Left lung (tissue), 10 donors: ENCODE results near the gene TRIM46. TPM values are rescaled to one million over a fixed set of nuclear protein-coding genes. Genes with fewer than 3 reads are reported as not detected.
"Not testable (repeated sequence)": the region's sequence is repeated elsewhere in the genome, so short reads cannot be mapped to it uniquely, and the experiment has no call there.

Experiments used
- ATAC-seq: fragments of 200-7000 bp; cut with Tn5 transposase; one replicate; pipeline ENCODE4 v1.9.1; 2020; ENCODE audit warnings: moderate library complexity
- DNase-seq, 4 donors: peaks; one replicate each; pipeline ENCODE4 v3.0.0-alpha.2; 2013 to 2020
- H3K27ac ChIP-seq, 2 donors: fragments of 200-600 bp; sonication (generic) in 1 of 2; one replicate each; pipeline versions ENCODE4 v1.5.0 to v1.8.0; 2020 to 2021
- H3K27me3 ChIP-seq, 2 donors: fragments of 200-600 bp; sonication (generic) in 1 of 2; one replicate each; pipeline versions ENCODE4 v1.5.0 to v1.8.0; 2020 to 2021
- H3K36me3 ChIP-seq, 2 donors: fragments of 200-600 bp; sonication (generic) in 1 of 2; one replicate each; pipeline versions ENCODE4 v1.5.0 to v1.8.0; 2020 to 2021
- H3K4me1 ChIP-seq, 2 donors: fragments of 200-600 bp; one replicate each; pipeline ENCODE4 v1.8.0; 2021
- H3K4me3 ChIP-seq, 2 donors: fragments of 200-600 bp; sonication (generic) in 1 of 2; one replicate each; pipeline versions ENCODE4 v1.5.0 to v1.8.0; 2020 to 2021; ENCODE audit warnings: mild to moderate bottlenecking in 1 of 2
- H3K9me3 ChIP-seq, 2 donors: fragments of 200-600 bp; sonication (generic) in 1 of 2; one replicate each; pipeline versions ENCODE4 v1.5.0 to v1.8.0; 2020 to 2021
- intact Hi-C, 2 donors: fragments of 100-400 bp; cut with DNase I; formaldehyde crosslinking; loops; one replicate each; pipeline versions ENCODE4 v1.11.2 to v1.14.2; 2022
- polyA plus RNA-seq, 6 donors: library from polyadenylated mRNA; unstranded; fragments of 120-200 nt; gene quantifications; one replicate each; pipeline ENCODE4 v1.2.1, GENCODE V29; 2013; ENCODE audit not compliant: insufficient read length in 6 of 6
- total RNA-seq, 2 donors: library from RNA; stranded (reverse); fragmentation: NEBNext Ultra II Directional; extraction: Animal tissue kit (Norgen Biotek cat#: 25700); gene quantifications; one replicate each; pipeline ENCODE4 v1.2.1, GENCODE V29; 2021
- TF ChIP-seq, protein P1 (sequence below), 2 donors: fragments of 200-600 bp; sonication (generic) in 1 of 2; IDR thresholded peaks; one replicate each; pipeline versions ENCODE4 v1.5.0 to v1.8.0; 2021; ENCODE audit warnings: antibody characterized with exemption in 2 of 2
- donor health status: DM: no; HTN: yes; CAD: no.
- donor health status: DM: no; HTN: no; CAD: no.

The TRIM46 gene
- total and polyA plus RNA-seq, 8 donors = 0.45 to 6.2 (median 4.2) TPM

DNA sequence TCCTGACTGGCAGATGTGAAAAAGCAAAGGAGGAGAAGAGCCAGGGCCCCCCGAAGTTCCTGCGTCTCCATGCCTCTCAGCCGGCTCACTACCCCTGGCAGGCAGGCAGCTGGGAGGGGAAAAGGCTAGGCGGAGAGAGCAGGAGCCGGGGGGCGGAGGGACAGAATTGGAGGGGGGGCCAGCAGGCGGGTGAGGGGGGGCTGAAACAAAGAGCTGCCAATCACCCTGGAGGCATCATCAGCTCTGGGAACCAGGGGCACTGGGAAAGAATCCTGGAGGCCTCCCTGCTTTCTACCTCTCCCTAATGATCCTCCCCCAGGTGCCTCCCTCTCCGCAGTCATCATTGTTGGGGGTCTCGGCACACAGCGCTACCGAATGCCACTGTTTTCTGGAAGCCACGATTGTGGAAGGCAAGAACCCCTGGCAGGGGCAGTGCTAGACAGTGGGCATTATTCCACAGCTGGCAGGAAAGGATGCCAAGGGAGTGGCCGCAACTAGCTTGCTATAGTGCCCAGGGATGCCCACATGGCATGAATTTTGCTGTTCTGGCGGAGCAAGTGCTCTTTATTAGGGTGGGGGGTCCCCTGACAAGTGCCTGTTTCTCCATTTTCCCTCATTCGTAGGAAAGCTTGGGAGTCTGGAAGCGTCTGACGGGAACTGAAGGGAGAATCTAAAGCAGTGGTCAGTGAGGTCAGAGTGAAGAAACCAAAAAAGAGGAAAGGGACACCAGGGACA lies 34.3 kb downstream of the TRIM46 start, which contains the start of gene THBS3:
Gene THBS3 (minus strand): TSS at position 92 of the 735 bp plus-strand sequence. CDS start 21 bp downstream, at position 71.
- Histone ChIP-seq H3K9me3 (no peaks in the 10 kb centered on the region), H3K27me3 (no peaks in the 10 kb centered on the region), H3K36me3 (peaks cover 0 to 8% of the 10 kb centered on the region in 2 donors), H3K4me1 (peaks cover 20 to 37% of the 10 kb centered on the region in 2 donors), H3K27ac (peak within 1 kb of the TSS; percentile 98 to 100), H3K4me3 (peak within 1 kb of the TSS; percentile 75 to 78)
- intact Hi-C loops = no loop called here
- TF ChIP-seq, protein P1, sequence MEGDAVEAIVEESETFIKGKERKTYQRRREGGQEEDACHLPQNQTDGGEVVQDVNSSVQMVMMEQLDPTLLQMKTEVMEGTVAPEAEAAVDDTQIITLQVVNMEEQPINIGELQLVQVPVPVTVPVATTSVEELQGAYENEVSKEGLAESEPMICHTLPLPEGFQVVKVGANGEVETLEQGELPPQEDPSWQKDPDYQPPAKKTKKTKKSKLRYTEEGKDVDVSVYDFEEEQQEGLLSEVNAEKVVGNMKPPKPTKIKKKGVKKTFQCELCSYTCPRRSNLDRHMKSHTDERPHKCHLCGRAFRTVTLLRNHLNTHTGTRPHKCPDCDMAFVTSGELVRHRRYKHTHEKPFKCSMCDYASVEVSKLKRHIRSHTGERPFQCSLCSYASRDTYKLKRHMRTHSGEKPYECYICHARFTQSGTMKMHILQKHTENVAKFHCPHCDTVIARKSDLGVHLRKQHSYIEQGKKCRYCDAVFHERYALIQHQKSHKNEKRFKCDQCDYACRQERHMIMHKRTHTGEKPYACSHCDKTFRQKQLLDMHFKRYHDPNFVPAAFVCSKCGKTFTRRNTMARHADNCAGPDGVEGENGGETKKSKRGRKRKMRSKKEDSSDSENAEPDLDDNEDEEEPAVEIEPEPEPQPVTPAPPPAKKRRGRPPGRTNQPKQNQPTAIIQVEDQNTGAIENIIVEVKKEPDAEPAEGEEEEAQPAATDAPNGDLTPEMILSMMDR (IDR thresholded peaks at IDR 0.05) = no peak
- DNase-seq (peak in 1 of 4 donors; percentile 53), ATAC-seq (peak; percentile 12)

DNA sequence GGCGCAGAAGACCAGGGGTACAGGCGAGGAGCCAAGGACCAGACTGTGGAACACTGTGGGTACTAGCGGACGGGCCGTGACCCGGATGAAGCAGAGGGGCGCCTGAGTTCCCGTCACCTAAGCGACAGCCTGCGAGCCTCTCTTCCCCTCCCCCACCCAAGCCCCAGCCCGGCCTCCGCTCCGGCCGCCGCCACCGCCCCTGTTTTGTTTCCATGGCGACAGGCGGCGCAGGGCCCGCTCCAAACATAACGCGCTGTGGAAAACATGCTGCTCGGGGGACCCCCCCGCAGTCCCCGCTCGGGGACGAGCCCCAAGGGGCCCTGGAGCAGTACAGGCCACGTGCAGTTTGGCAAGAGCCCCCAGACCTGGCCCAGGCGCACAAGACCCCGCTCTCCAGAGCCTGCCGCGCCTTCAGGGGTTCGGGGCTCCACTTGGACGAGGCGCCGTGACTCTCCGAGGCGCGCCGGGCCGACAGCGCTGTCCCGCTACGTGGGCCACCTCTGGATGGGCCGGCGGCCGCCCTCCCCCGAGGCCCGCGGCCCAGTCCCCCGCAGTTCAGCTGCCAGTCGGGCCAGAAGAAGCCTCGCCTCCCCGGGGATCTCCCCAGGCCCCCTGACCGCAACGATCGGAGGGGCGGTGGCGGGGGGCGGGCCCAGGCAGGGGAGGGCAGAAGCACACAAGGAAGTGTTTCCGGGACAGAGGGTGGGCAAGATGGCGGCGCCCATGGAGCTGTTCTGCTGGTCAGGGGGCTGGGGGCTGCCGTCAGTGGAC lies 35.1 kb downstream of the TRIM46 start, which contains the start of gene MTX1:
Gene MTX1 (plus strand): TSS at position 155 of the 771 bp plus-strand sequence. CDS start 110 bp downstream, at position 265.
- DNase-seq = peak; percentile 91 to 96 (median 94)

DNA sequence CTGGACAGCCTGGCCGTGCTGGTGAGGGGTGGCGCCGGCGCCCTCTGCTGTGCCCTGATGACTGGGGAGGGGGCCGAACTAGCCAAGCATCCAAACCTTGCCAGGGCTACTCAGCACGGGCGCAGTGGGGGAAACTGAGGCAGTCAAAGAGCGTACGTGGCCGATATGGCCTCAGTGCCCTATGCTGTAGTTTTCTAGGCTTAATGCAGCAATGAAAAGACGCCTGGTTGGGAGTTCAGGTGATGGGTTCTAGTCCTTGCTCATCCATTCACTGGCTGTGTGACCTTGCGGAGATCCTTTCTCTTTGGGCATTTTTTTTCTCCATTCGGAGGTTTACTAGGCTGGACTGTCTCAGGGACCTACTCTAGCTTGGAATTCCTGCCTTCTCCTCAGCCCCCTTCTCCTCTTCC lies 35.7 kb downstream of the TRIM46 start:
- peak overlapping the region; percentile 98 to 100 for H3K27ac ChIP-seq
- no peak for DNase-seq
- no peaks in the 10 kb centered on the region for H3K9me3 ChIP-seq
- H3K4me3 ChIP-seq = peak overlapping the region; percentile 75 to 78
- peaks cover 0 to 8% of the 10 kb centered on the region in 2 donors for H3K36me3 ChIP-seq
- TF ChIP-seq, protein P1 (IDR thresholded peaks at IDR 0.05) = no peak
- H3K27me3 ChIP-seq = no peaks in the 10 kb centered on the region
- intact Hi-C loops = no loop called here
- H3K4me1 ChIP-seq = peaks cover 20 to 37% of the 10 kb centered on the region in 2 donors
- ATAC-seq = no peak

More for the DNA sequence above, 35.1 kb downstream of the TRIM46 start, which contains the start of gene MTX1:
- TF ChIP-seq, protein P1 (IDR thresholded peaks at IDR 0.05) = no peak
- intact Hi-C loops = no loop called here
- ATAC-seq = peak; percentile 87
- Histone ChIP-seq H3K9me3 (no peaks in the 10 kb centered on the region), H3K36me3 (peaks cover 0 to 8% of the 10 kb centered on the region in 2 donors), H3K27ac (peak within 1 kb of the TSS; percentile 98 to 100), H3K4me3 (peak within 1 kb of the TSS; percentile 75 to 78), H3K4me1 (peaks cover 20 to 37% of the 10 kb centered on the region in 2 donors), H3K27me3 (no peaks in the 10 kb centered on the region)

DNA sequence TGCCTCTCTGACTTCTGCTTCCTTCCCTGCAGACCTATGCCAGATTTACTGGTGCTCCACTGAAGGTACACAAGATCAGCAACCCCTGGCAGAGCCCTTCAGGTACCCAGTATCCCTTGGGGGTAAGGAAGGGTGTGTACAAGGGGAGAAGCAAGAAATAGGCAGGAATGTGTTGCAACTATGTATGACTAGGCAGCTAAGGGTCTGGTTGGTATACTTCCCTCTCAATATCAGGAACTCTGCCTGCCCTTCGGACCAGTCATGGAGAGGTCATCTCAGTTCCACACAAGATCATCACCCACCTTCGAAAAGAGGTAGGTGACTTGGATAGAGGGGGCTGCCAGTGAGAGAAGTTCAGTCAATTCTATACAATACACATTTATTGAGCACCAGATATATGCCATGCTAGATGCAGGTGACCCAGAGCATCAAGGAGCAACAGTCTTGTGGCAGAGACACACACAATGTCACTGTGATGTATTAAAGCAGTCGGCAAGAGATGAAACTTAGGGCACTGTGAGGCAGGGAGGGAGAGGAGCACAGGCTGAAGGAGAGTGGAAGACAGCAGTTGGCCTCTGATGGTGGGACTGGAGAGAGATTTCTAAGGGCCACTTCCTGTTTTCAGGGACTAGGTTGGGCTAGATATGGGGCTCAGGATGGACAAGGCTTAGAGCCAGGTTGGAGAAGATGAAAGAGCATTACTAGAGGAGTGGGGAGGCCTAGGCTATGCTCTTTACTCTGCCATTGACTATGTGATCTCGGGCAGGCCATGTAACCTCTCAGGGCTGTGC lies 36.9 kb downstream of the TRIM46 start:
- H3K27ac ChIP-seq = peak overlapping the region in 1 of 2 donors; percentile 100
- TF ChIP-seq, protein P1 (IDR thresholded peaks at IDR 0.05) = no peak
- H3K4me1 ChIP-seq = peaks cover 20 to 40% of the 10 kb centered on the region in 2 donors
- intact Hi-C loops = no loop called here
- no peaks in the 10 kb centered on the region for H3K27me3 ChIP-seq
- peak overlapping the region in 1 of 2 donors; percentile 75 for H3K4me3 ChIP-seq
- no peaks in the 10 kb centered on the region for H3K9me3 ChIP-seq
- peaks cover 0 to 8% of the 10 kb centered on the region in 2 donors for H3K36me3 ChIP-seq
- no peak for ATAC-seq
- no peak for DNase-seq

GRCh38 chr1:155211381-155212050 lies 37.9 kb downstream of the TRIM46 start:
- intact Hi-C loops, H3K9me3 ChIP-seq: not testable (repeated sequence)
- H3K27ac ChIP-seq = peak overlapping the region in 1 of 2 donors; percentile 100

GRCh38 chr1:155212051-155212440 lies 38.4 kb downstream of the TRIM46 start:
- DNase-seq, H3K4me3 ChIP-seq, ATAC-seq, H3K27me3 ChIP-seq, intact Hi-C loops, H3K36me3 ChIP-seq, H3K27ac ChIP-seq, H3K9me3 ChIP-seq: not testable (repeated sequence)
- peaks cover 18 to 31% of the 10 kb centered on the region in 2 donors for H3K4me1 ChIP-seq

More at GRCh38 chr1:155211381-155212050, 37.9 kb downstream of the TRIM46 start:
- DNase-seq, H3K27me3 ChIP-seq, H3K36me3 ChIP-seq, ATAC-seq: not testable (repeated sequence)
- Histone ChIP-seq H3K4me3 (peak overlapping the region in 1 of 2 donors; percentile 75), H3K4me1 (peaks cover 20 to 37% of the 10 kb centered on the region in 2 donors)

GRCh38 chr1:155214702-155215101 lies 41.1 kb downstream of the TRIM46 start:
- H3K4me3 ChIP-seq, H3K36me3 ChIP-seq, intact Hi-C loops, H3K9me3 ChIP-seq, DNase-seq, H3K27me3 ChIP-seq, ATAC-seq, H3K27ac ChIP-seq: not testable (repeated sequence)
- peaks cover 4 to 23% of the 10 kb centered on the region in 2 donors for H3K4me1 ChIP-seq
